Subcutaneous adipose tissue (tissue), 4 donors: Measurements from ENCODE around the gene AVPR2. TPM values are rescaled to one million over a fixed set of nuclear protein-coding genes. Genes with fewer than 3 reads are reported as not detected.

Experiments
- CTCF ChIP-seq: fragments of 450-650 bp; IDR thresholded peaks from one replicate; pipeline ENCODE4 v1.5.1; 2016; ENCODE audit warnings: low read depth, mild to moderate bottlenecking, control low read depth, antibody characterized with exemption, moderate library complexity
- total RNA-seq, 4 donors: library from RNA; depleted of rRNA; stranded (reverse); fragments of >200 nt; gene quantifications; one replicate each; pipeline ENCODE4 v1.1.0, GENCODE V29; 2016

AVPR2 gene
- 10 to 100 TPM in 1 of 4 donors, 1 to 10 TPM in 3; 3.4 to 13.9 (median 5.7) TPM for total RNA-seq

GRCh38 chrX:153903991-153904957, at the start of gene AVPR2:
Gene AVPR2, plus strand, starts transcription at chrX:153904673. Its CDS starts 473 bp downstream, at chrX:153905146.
- TF ChIP-seq CTCF: no peak

GRCh38 chrX:153854702-153855101, 49.8 kb upstream of the AVPR2 start:
- no peak for TF ChIP-seq CTCF

- no peak for TF ChIP-seq CTCF
Observed at GRCh38 chrX:153857348-153857903, 47.0 kb upstream of the AVPR2 start.

DNA sequence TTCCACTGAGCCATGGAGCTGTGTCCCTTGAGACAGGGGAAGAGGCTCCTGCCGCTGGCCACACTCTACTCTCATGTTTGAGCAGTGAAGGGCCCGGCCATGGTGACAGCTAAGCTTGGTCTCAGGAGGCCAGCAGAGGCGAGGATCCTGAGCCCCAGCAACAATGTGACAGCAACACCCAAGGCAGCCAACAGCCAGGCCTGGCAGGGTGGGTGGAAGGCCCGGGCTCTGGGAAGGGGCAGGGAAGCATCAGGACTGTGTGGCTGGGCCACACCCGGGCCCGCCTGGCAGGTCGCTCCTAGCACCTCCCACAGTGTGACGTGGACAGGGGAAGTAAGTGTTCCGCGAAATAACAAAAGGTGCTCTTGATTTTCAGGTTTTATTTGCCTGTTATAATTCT, 43.3 kb upstream of the AVPR2 start:
- TF ChIP-seq CTCF: no peak

DNA sequence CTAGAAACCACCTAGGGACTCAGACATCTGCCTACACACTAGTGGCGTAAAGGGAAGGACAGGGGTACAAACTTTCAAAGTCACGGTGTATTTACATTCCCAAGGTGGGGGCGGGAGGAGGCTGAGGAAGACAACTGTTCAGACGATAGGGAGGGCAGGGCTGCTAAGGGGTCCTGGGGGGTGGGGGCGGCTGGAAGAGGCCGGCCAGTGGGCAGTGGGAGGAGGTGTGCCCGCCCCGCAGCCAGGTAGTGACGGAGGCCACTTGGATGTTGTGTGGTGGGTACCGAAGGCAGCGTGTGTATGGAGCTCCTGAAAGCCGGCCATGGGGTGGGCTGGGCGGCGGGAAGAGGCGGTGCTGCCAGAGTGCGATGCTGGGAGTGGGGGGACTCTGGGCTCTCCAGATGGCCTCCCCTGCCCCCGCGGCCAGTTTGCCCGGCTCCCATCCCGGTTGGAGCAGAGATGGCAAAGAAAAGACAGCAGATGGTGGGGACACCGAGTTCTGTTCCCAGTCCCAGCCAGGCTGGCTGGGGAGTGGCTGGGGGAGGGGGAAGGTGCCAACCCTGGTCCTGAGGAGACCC, 42.7 kb upstream of the AVPR2 start:
- TF ChIP-seq CTCF: no peak

DNA sequence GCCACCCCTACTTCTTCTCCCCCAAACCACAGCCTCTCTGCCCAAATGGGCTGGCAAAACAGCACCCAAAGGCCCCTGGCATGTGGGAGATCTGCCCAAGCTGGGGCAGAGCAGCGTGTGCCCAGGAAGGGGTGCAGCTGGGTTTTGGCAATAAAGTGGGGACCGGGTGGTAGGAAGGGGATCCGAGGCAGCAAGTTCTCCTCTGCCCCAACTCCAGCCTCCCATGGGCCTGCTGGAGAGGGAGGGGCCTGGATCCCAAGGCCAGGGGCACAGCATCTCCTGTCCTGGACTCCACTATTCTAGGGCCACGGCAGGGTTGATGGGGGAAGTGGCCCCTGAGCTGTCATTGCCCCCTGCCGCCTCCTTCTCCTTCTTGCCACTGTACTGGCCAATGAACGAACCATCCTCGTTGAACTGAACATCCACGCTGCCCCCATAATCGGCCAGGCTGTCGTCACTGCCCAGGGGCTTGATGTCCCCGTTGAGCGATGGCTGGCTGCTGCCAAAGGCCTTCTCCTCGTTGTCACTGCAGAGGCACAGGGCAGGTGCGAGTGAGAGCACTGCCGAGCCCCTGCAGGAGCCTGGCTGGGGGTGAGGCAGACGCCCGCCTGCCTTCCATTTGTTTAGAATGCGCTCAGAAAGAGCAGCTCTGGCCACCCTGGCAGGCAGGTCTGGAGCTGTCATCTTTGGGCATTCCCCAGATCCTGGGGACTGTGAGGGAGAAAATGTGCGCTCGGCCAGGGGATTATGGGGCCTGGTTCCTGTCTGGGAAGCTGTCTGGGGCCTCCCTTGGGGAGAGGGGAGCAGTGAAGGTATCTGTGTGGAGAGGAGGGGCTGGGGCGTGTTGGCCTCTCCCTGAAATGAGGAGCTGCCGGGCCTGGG, 41.9 kb upstream of the AVPR2 start:
- no peak for TF ChIP-seq CTCF
